NCI-H748 (cell line): ENCODE measurements around the gene KLF1.
A peak's percentile ranks its signal among the peaks of the same experiment; 100 is the strongest.
"Not testable (repeated sequence)": the region's sequence is repeated elsewhere in the genome, so short reads cannot be mapped to it uniquely, and the experiment has no call there.

Experiments
- DNase-seq: peaks from one replicate; lab custom pipeline; 2025; ENCODE audit not compliant: unreplicated experiment; lab: John Stamatoyannopoulos, UW

Gene KLF1

DNA sequence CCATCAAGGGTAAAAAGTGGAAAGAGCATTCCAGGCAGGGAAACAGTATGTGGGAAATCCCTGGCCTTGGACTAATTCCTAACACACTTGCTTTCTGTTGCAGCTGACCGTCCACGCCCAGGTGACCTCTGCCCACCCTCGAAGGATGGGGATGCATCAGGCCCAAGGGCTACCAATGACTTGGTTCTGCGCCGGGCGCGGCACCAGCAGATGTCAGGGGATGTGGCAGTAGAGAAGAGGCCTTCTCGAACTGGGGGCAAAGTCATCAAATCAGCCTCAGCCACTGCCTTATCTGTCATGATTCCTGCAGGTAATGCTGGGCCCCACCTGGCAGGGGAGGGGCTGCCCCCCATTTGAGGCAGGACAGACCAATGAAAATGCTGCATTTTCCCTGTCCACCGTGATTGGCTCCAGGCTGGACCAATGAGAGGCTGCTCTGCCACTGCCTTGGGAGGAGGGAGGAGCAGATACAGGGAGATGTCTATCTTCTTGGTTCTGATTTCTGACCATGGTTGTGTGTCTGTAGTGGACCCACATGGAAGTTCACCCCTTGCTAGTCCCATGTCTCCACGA, 18.4 kb downstream of the KLF1 start:
- no peak for DNase-seq

DNA sequence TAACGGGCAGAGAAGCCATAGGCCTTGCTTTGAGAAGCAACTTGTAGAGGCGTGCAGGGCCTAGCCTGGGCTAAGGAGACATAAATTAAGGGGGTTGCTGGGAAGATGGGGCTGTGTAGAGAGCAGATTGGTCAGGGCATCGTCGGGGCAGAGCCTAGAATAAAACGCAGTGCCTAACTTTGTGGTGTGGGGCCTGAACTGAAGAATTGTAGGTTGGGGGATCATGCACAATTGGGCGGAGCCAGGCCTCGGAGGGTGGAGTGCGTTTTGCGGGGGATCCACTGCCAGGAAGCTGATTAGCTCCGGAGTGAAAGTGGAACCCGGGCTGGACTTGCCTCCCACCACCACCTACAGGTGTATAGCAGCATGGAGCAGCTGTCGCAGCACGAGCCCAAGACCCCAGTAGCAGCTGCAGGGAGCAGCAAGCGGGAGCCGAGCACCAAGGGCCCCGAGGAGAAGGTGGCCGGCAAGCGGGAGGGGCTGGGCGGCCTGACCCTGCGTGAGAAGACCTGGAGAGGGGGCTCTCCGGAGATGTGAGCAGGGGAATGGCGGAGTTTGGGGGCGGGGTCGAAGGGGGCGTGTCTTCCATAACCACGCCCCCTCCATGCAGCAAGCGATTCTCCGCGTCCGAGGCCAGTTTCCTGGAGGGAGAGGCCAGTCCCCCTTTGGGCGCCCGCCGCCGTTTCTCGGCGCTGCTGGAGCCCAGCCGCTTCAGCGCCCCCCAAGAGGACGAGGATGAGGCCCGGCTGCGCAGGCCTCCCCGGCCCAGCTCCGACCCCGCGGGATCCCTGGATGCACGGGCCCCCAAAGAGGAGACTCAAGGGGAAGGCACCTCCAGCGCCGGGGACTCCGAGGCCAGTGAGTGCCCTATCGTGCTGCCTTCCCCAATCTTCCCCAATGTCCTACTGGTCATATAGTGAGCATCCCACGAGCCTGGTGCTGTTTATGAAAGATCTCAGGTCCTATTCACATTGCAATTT, 19.6 kb downstream of the KLF1 start:
- DNase-seq, result no peak

DNA sequence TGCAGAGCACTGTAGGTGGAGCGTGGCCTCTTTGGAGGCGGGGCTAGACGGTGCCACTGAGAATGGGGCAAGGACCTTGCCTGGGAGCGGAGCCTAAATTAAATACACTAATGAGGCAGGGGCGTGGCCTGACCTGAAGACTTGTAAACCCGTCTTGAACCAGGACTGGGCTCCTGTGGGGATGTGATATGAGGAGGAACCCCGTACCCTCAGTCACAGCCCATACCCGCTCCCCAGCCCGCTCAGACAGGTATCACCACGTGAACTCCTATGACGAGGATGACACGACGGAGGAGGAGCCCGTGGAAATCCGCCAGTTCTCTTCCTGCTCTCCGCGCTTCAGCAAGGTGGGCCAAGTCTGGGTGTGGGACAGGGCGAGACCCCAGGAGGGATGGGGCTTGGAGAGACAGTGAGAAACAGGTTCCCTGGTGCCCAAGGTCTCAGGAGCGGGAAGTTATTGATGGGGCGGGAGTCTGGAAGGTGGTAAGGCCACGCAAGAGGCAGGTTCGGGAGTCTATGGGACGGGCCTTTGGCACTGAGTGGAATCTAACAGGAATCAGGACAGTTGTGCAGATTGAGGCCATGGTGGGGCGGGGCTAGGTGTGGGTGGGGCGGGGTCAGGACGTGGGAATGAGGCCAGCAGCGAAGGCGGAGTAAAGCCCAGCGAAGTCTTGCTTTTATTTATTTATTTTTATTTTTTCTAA, 20.4 kb downstream of the KLF1 start:
- DNase-seq, result no peak

DNA sequence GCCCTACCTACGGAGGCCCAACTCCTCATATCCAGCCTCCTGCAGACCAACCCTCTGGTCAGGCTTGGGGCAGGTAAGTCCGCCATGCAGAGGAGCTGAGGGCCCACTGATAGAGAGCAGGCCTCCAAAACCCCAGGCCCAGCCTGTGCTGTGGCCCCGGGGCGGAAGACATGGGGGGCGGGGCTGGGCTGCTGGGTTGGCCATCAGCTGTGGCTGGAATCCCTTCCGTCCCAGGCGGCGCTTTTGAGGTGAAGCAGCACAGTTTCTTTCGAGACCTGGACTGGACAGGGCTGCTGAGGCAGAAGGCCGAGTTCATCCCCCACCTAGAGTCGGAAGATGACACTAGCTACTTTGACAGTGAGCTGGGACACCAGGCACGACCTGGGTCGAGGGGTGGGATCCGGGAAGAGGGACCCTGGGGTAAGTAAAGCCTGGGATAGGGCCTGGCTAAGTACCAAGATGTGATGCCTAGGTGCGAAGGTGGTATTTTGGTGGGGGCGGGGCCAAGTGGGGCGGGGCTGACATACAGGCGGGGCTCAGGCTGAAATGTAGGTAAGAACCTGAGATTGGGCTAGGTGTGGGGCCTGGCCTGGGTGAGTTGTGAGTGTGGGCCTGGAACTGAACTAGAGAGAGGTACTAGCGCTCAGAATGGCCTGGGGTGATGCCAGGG, 21.1 kb downstream of the KLF1 start:
- no peak for DNase-seq

DNA sequence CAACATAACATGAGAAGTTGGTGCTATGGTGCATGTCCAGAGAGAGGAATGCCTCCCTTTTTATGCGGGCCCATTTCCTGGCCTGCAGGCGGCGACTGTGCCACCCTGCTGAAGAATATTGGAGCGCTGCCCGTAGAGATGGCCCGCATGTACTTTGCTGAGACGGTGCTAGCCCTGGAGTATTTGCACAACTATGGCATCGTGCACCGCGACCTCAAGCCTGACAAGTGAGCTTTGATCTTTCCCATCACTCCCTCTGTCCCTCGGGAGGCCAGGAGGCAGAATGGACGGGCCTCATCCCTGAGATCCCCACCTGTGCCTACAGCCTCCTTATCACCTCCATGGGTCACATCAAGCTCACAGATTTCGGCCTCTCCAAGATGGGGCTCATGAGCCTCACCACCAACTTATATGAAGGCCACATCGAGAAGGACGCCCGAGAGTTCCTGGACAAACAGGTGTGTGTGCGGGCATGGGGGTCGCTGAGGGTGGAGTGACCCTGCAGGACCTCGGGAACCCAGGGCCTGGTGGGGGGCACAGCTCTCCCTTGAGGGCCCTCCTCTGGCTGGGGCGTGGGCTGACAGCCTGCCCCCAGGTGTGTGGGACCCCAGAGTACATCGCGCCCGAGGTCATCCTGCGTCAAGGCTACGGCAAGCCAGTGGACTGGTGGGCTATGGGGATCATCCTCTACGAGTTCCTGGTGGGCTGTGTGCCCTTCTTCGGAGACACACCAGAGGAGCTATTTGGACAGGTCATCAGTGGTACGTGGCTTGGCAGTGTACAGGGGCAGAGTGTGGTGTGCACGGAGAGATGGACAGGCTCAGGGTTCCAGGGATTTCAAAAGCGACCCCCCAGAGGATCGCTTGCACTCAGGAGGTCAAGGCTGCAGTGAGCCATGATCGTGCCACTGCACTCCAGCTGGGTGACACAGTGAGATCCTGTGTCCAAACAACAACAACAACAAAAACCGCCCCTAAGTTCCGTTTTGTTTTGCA, 22.0 kb downstream of the KLF1 start:
- DNase-seq, result no peak

DNA sequence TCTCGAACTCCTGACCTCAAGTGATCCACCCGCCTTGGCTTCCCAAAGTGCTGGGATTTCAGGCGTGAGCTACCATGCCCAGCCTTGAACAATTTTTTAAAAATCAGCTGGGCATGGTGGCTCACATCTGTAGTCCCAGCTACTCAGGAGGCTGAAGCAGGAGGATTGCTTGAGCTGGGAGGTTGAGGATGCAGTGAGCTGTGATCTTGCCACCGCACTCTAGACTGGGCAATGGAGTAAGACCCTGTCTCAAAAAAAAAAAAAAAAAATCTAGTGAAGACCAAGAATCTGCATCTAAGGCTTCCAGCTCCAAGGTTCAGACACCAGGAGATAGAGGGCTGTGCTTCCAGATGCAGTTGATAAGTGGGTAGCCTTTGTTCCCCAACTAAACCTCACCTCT, 22.9 kb downstream of the KLF1 start:
- DNase-seq, result no peak

DNA sequence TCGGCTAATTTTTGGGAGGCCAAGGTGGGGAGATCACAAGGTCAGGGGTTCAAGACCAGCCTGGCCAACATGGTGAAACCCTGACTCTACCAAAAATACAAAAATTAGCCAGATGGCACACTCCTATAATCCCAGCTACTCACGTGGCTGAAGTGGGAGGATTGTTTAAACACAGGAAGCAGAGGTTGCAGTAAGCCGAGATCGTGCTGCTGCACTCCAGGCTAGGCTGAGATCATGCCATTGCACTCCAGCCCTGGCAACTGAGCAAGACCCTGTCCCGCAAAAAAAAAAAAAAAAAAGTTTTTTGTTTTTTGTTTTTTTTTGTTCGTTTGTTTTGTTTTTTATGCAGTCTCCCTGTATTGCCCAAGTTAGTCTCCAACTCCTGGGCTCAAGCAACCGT, 27.5 kb downstream of the KLF1 start:
- DNase-seq, result no peak

DNA sequence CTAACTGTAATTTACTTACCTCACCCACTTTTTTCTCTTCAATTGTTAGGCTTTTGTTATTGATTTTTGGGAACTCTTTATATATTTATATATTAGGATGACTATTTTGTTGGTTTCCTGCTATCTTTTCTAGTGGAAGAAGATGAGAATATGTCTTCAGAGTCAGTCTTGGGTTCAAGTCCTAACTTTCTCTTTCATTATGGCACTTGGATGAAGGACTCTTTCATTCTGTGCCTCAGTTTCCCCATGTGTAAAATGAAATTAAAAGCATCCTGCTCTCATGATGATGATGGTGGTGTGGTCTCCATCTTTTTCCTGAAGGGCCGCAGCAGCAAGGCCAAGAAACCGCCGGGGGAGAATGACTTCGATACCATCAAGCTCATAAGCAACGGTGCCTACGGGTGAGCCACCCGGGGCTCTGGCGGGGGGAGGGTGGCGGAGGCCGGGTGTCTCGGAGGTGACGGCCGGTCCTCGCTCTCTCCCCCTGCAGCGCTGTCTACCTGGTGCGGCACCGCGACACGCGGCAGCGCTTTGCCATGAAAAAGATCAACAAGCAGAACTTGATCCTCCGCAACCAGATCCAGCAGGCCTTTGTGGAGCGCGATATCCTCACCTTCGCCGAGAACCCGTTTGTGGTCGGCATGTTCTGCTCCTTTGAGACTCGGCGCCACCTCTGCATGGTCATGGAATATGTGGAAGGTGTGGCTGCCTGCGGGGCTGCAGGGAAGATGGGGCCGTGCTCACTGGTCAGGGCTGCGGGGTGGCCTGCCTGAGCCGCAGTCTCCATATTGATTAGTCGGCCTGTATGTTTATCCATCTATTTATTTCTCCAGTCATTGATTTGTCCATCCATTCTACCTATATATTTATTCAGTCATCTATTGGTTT, 28.7 kb downstream of the KLF1 start:
- DNase-seq, result no peak

DNA sequence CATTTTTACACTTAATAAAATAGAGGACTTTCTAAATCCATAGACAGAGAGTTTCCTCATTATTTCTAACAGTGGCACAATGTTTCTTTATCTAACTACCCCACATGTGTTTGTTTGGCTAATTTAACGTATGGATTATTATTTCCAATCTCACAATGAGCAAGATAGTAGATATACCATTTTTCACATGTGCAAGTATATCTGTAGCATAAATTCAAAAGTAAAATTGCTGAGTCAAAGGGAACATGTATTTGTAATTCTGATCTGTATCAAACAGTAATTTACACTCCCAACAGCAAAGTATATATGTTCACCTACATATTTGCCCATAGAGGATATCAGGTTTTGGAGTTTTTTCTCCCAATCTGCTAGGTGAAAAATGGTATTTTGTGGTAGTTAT, 30.3 kb downstream of the KLF1 start:
- DNase-seq, result no peak

DNA sequence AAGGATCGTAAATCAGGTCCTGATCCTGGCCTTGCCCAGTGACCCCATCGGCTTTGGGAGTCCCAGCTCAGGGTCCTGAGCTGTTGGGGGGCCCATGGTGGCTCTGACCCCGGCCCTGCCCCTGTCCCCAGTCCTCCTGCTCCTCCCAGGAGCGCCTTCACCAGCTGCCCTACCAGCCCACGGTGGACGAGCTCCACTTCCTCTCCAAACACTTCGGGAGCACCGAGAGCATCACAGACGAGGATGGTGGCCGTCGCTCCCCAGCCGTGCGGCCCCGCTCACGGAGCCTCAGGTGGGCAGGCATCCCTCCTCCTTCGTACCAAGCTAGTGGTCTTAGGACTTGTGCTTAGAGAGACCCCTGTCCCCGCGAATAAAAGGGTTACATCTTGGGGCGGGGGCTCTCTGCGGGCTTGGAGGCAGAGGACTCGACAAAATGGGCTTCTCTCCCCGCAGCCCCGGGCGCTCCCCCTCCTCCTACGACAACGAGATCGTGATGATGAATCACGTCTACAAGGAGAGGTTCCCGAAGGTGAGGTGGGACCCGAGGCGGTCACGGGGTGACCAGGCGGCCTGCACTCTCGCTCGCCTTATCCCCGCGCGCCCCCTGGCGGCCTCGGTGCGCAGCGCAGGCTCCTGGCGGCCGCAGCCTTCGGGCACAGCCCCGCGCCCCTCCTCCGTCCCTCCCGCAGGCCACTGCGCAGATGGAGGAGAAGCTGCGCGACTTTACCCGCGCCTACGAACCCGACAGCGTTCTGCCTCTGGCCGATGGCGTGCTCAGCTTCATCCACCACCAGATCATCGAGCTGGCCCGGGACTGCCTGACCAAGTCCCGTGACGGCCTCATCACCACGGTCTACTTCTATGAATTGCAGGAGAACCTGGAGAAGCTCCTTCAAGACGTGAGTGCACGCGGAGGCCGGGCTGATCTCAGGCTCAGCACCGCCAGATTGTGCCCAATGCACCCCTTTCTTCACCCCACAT, 39.6 kb downstream of the KLF1 start:
- peak; percentile 66 for DNase-seq

DNA sequence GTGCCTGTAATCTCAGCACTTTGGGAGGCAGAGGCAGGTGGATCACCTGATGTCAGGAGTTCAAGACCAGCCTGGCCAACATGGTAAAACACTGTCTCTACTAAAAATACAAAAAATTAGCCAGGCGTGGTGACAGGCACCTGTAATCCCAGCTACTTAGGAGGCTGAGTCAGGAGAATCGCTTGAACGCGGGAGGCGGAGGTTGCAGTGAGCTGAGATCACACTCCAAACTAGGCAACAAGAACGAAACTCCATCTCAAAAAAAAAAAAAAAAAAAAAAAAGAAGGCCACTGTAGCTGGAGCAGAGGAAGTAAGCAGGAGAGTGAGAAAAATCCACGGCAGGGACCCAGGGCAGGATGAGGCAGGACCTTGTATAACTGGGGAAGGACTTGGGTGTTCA, 40.4 kb downstream of the KLF1 start:
- DNase-seq, result not testable (repeated sequence)

DNA sequence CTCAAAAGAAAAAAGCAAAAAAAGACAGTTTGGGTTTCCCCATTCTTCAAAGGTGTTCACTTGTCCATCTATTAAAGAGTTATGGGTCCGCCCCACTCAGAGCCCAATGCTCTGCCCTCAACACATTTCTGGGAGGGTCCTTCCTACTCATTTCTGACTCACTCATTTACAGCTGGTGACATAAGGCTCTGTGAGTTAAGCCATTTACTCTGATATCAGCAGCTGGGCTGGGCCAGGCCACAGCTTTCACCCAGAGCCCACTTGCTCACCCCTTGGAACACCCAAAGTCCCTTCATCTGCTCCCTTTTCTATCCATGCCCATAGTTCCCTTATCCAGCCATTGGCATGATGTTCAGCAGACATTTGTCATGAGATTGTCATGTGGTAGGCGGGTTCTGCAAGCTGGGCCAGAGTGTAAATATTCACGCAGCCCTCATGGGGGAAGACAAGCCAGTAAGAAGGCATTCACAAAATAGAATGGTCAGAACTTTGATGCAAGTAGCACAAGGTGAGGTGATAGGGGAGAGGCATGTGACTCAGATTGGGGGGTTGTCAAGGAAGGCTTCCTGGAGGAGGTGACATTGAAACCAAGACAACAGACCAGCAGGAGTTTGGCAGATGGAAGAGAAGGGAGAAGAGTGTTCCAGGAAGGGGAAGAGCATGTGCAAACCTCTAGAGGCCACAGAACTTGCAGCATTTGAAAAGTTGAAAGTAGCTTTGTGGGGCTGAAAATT, 42.8 kb downstream of the KLF1 start:
- no peak for DNase-seq

DNA sequence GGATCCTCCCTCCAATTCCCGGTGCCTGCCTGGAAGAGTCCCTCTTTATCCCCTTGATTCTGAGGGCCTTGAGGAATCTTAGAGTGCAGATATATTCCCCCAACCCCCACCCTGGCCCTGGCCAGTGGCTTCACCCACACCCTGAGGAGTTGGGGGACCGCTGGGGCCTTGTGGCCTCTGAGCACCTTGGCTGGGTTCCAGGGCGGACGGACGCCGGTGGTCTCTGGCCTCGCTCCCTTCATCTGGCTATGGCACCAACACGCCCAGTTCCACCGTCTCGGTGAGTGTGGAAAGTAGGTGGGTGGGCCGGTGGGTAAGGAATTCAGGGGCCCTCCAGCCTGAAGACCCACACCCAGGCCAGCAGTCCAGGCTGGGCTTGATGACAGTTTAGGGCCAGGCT, 43.7 kb downstream of the KLF1 start:
- DNase-seq, result no peak

DNA sequence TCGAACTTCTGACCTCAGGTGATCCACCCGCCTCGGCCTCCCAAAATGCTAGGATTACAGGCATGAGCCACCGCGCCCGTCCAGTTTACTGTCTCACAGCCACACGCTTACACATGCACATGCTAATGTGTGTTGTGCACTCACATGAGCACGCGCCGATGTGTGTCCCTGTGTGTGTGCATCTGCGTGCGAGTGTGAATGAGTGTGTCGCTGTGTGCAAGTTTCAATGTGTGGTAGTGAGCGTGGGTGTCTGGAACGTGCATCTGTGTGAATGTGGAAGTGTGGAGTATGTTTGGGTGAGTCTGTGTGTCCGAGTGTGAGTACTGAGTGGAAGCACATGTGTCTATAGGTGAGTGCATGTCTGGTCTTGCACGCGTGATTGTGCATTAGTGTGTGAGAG, 44.5 kb downstream of the KLF1 start:
- DNase-seq, result no peak

DNA sequence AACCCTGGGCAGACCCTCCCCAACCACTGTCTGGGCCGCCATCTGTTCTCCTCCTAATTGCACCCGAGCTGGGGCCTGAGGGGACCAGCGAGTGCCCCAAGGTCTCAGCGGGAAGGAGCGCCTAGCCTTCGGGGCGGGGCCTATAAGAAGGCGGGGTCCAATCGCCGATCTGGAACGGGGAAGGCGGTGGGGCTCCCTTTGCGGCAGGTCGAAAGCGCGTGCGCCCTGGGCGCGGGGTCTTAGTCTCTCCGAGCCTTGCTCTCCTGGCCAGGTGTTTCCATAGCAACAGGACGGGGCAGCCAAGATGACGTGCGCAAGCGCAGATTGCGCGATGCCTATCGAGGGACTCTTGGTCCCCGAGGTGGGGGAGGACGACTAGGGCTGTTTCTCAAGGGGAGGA, 45.9 kb downstream of the KLF1 start:
- DNase-seq, result no peak

DNA sequence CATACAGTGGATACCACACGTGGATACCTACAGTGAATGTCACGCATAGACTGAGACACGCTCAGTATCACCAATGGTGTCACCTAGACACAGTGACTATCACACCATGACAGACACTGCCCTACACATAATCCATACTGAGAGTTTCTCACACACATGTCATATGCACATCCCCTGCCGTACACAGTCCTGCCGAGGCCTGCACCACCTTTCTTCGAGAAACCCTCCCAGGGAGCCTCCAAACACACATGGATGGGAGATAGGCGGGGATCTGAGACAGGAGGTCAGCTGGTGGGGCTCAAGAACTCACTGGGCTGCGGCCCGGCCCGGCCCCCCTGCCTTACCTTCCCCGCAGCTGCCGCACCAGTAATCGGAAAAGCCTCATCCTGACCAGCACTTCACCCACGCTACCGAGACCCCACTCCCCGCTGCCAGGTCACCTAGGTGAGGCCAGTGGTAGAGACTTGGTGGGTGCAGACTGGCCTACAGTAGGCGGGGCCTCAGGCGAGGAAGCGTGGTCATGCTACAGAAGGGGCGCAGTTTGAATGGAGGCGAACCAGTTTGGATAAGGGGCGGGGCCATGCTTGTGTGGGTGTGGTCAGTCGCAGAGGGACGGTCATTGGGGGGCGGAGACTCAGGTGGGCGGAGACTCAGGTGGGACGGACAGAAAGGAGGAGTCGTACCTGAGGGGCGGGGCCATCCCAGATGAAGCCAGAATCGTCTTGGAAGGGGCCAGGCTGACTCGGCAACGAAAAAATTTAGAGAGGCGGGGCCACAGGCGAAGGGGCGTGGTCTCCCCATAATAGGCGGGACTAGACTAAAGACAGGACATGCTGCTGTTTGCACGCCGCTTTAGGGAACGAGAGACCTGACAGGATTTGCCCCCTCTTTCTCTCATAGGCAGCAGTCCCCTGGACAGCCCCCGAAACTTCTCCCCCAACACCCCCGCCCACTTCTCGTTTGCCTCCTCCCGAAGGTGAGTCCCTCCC, 46.6 kb downstream of the KLF1 start:
- peak; percentile 54 for DNase-seq
